OCI-LY1 (cell line): ENCODE results near the gene HNRNPLL.

Experiments used
- H2AFZ ChIP-seq: fragments of 200-600 bp; sonication (generic), shearing (Covaris generic); 2 replicates; pipeline ENCODE4 v1.6.0; 2014; ENCODE audit warnings: antibody characterized with exemption, mild to moderate bottlenecking, low read length
- H3F3A ChIP-seq: fragments of 200-600 bp; sonication (generic), shearing (Covaris generic); 2 replicates; pipeline ENCODE4 v1.6.0; 2014; ENCODE audit warnings: mild to moderate bottlenecking, antibody characterized with exemption, low read length, moderate library complexity; ENCODE audit not compliant: insufficient read depth
- H3K27ac ChIP-seq: fragments of 200-600 bp; sonication (generic); 2 replicates; pipeline ENCODE4 v1.5.1; 2014; ENCODE audit warnings: low read length, mixed run types, mild to moderate bottlenecking, low read depth; ENCODE audit not compliant: poor library complexity, severe bottlenecking
- H3K27me3 ChIP-seq: fragments of 200-600 bp; sonication (generic); 2 replicates; pipeline ENCODE4 v1.6.0; 2014; ENCODE audit warnings: antibody characterized with exemption, mild to moderate bottlenecking, low read length, moderate library complexity; ENCODE audit not compliant: insufficient read depth
- H3K36me3 ChIP-seq: fragments of 200-600 bp; sonication (generic); 2 replicates; pipeline ENCODE4 v1.6.1; 2014; ENCODE audit warnings: mild to moderate bottlenecking, antibody characterized with exemption, low read length, moderate library complexity, mixed read lengths; ENCODE audit not compliant: insufficient read depth
- H3K4me1 ChIP-seq: fragments of 200-600 bp; sonication (generic); 2 replicates; pipeline ENCODE4 v1.5.1; 2014; ENCODE audit warnings: mild to moderate bottlenecking, low read length, moderate library complexity; ENCODE audit not compliant: insufficient read depth, severe bottlenecking
- H3K4me2 ChIP-seq: fragments of 200-600 bp; sonication (generic), shearing (Covaris generic); 2 replicates; pipeline ENCODE4 v1.6.1; 2014; ENCODE audit warnings: low read length
- H3K4me3 ChIP-seq: fragments of 200-600 bp; sonication (generic); 2 replicates; pipeline ENCODE4 v1.5.1; 2014; ENCODE audit warnings: low read length, low read depth, mild to moderate bottlenecking, mixed read lengths; ENCODE audit not compliant: poor library complexity, severe bottlenecking
- H3K79me2 ChIP-seq: fragments of 200-600 bp; shearing (Covaris generic); 2 replicates; pipeline ENCODE4 v1.6.1; 2016; ENCODE audit warnings: mixed run types, low read length, mixed read lengths; ENCODE audit not compliant: insufficient read depth
- H3K9ac ChIP-seq: fragments of 200-600 bp; sonication (generic), shearing (Covaris generic); 2 replicates; pipeline ENCODE4 v1.6.1; 2014; ENCODE audit warnings: mild to moderate bottlenecking, low read length, mixed read lengths
- H3K9me2 ChIP-seq: fragments of 200-600 bp; sonication (generic), shearing (Covaris generic); 2 replicates; pipeline ENCODE4 v1.6.1; 2014; ENCODE audit warnings: low read depth, mild to moderate bottlenecking, low read length, mixed read lengths
- H3K9me3 ChIP-seq: fragments of 200-600 bp; shearing (Covaris generic); 2 replicates; pipeline ENCODE4 v1.6.1; 2014; ENCODE audit warnings: low read length, mixed read lengths
- H4K20me1 ChIP-seq: fragments of 200-600 bp; sonication (generic), shearing (Covaris generic); 2 replicates; pipeline ENCODE4 v1.6.0; 2016; ENCODE audit warnings: mild to moderate bottlenecking, low read length; ENCODE audit not compliant: insufficient read depth
- CTCF ChIP-seq: fragments of 200-600 bp; sonication (generic), shearing (Covaris generic); IDR thresholded peaks from 2 replicates; pipeline ENCODE4 v1.5.1; 2017; ENCODE audit warnings: mild to moderate bottlenecking, antibody characterized with exemption, low read length, moderate library complexity, mixed read lengths
- EZH2 ChIP-seq: fragments of 200-600 bp; sonication (generic), shearing (Covaris generic); IDR thresholded peaks from 2 replicates; pipeline ENCODE4 v1.8.0; 2017; ENCODE audit warnings: borderline replicate concordance, mixed run types, mild to moderate bottlenecking, antibody characterized with exemption, low read length, moderate library complexity, mixed read lengths

Gene HNRNPLL

GRCh38 chr2:38602732-38603401 lies at the start of gene HNRNPLL:
Gene HNRNPLL, minus strand, starts transcription at chr2:38602928. Its CDS starts 302 bp downstream, at chr2:38602626.
- TF ChIP-seq EZH2 (no peak), CTCF (no peak)
- no peaks in the 10 kb centered on the region for H3F3A ChIP-seq

GRCh38 chr2:38650717-38651116 lies 48.0 kb upstream of the HNRNPLL start:
- Histone ChIP-seq H3K9me3 (no peaks in the 10 kb centered on the region), H4K20me1 (no peaks in the 10 kb centered on the region), H3K27ac (no peak overlapping the region), H2AFZ (no peak overlapping the region), H3K9me2 (no peaks in the 10 kb centered on the region), H3K79me2 (no peaks in the 10 kb centered on the region), H3K36me3 (no peaks in the 10 kb centered on the region), H3K4me2 (no peak overlapping the region), H3K4me1 (peaks cover 9% of the 10 kb centered on the region), H3K27me3 (0 out of 2 replicates have a peak, but pooled peaks cover 6% of the 10 kb centered on the region), H3K9ac (no peak overlapping the region), H3K4me3 (no peak overlapping the region), H3F3A (no peaks in the 10 kb centered on the region)
- TF ChIP-seq CTCF (no peak), EZH2 (no peak)

More at GRCh38 chr2:38602732-38603401, at the start of gene HNRNPLL:
- H3K79me2 ChIP-seq = no peaks in the 10 kb centered on the region
- H3K27me3 ChIP-seq = no peaks in the 10 kb centered on the region
- H4K20me1 ChIP-seq = no peaks in the 10 kb centered on the region
- H3K9ac ChIP-seq = peak within 1 kb of the TSS; percentile 53
- peaks cover 24% of the 10 kb centered on the region for H3K4me1 ChIP-seq
- no peaks in the 10 kb centered on the region for H3K9me2 ChIP-seq
- H3K27ac ChIP-seq = no peak within 1 kb of the TSS
- no peaks in the 10 kb centered on the region for H3K9me3 ChIP-seq
- peak within 1 kb of the TSS; percentile 70 for H3K4me3 ChIP-seq
- H3K4me2 ChIP-seq = peak within 1 kb of the TSS; percentile 91
- H3K36me3 ChIP-seq = no peaks in the 10 kb centered on the region
- H2AFZ ChIP-seq = peak within 1 kb of the TSS; percentile 73

- Histone ChIP-seq H3K4me2 (no peak overlapping the region), H3F3A (no peaks in the 10 kb centered on the region), H3K9me2 (no peaks in the 10 kb centered on the region), H3K79me2 (no peaks in the 10 kb centered on the region), H3K36me3 (no peaks in the 10 kb centered on the region), H3K9ac (no peak overlapping the region), H3K27me3 (0 out of 2 replicates have a peak, but pooled peaks cover 6% of the 10 kb centered on the region), H3K4me1 (peaks cover 9% of the 10 kb centered on the region), H2AFZ (no peak overlapping the region), H3K4me3 (no peak overlapping the region), H3K9me3 (no peaks in the 10 kb centered on the region), H3K27ac (no peak overlapping the region), H4K20me1 (no peaks in the 10 kb centered on the region)
- TF ChIP-seq EZH2 (no peak), CTCF (no peak)
These were observed 47.3 kb upstream of the HNRNPLL start for GRCh38 chr2:38650012-38650411.
